ENCODE measurements around the gene XPO5. TPM values are rescaled to one million over a fixed set of nuclear protein-coding genes. Genes with fewer than 3 reads are reported as not detected.
A peak's percentile ranks its signal among the peaks of the same experiment; 100 is the strongest.

The XPO5 gene
- total RNA-seq, 2 experiments from 2014 or later = 58.5 to 74.9 TPM

- Histone ChIP-seq H2AFZ (ENCODE audit: low read length) (no peak overlapping the region), H3K27ac (ENCODE audit: low read depth, low read length, poor library complexity, severe bottlenecking) (no peak overlapping the region), H3K4me1 (ENCODE audit: insufficient read depth, low read length, poor library complexity, severe bottlenecking) (no peaks in the 10 kb centered on the region), H3K36me3 (ENCODE audit: insufficient read depth, low read length) (peaks cover 90% of the 10 kb centered on the region), H4K20me1 (ENCODE audit: insufficient read depth, low read length) (no peaks in the 10 kb centered on the region), H3K4me3 (ENCODE audit: low read depth, low read length, poor library complexity, severe bottlenecking) (no peak overlapping the region), H3K9me2 (ENCODE audit: insufficient read depth, low read length) (no peaks in the 10 kb centered on the region), H3K9me3 (ENCODE audit: low read length) (no peaks in the 10 kb centered on the region), H3K4me2 (ENCODE audit: low read length) (no peak overlapping the region), H3K79me2 (ENCODE audit: insufficient read depth, low read depth, low read length) (no peaks in the 10 kb centered on the region)
- CTCF ChIA-PET (ENCODE audit: unreplicated experiment) = no interaction called here
- intact Hi-C loops (cut with micrococcal nuclease; ENCODE audit: unreplicated experiment) = no loop called here
- DNase-seq (ENCODE audit: low spot score) = no peak
- TF ChIP-seq EZH2phosphoT487 (IDR thresholded peaks at IDR 0.05; ENCODE audit: borderline replicate concordance, low read depth, low read length) = no peak
- TF ChIP-seq CTCF (conservative IDR thresholded peaks at IDR 0.05; ENCODE audit: low read length) = no peak
- no TSS peak for BruUV-seq (replicated peaks)
- POLR2A ChIA-PET = interaction anchor here (0.6 to 1.5 kb wide), 3 partner anchors 12 to 72 kb away, joined by 3 to 7 read pairs (median 3); partner anchors contain the start of gene GTPBP2
These were observed 41.1 kb upstream of the XPO5 start for GRCh38 chr6:43616725-43617472.

GRCh38 chr6:43614396-43614730 is 38.5 kb upstream of the XPO5 start:
- no peak for DNase-seq (ENCODE audit: low spot score)
- Histone ChIP-seq H3K9me3 (ENCODE audit: low read length) (no peaks in the 10 kb centered on the region), H3K4me1 (ENCODE audit: insufficient read depth, low read length, poor library complexity, severe bottlenecking) (no peaks in the 10 kb centered on the region), H2AFZ (ENCODE audit: low read length) (no peak overlapping the region), H3K36me3 (ENCODE audit: insufficient read depth, low read length) (peaks cover 91% of the 10 kb centered on the region), H3K4me2 (ENCODE audit: low read length) (no peak overlapping the region), H4K20me1 (ENCODE audit: insufficient read depth, low read length) (no peaks in the 10 kb centered on the region), H3K27ac (ENCODE audit: low read depth, low read length, poor library complexity, severe bottlenecking) (no peak overlapping the region), H3K79me2 (ENCODE audit: insufficient read depth, low read depth, low read length) (no peaks in the 10 kb centered on the region), H3K9me2 (ENCODE audit: insufficient read depth, low read length) (no peaks in the 10 kb centered on the region), H3K4me3 (ENCODE audit: low read depth, low read length, poor library complexity, severe bottlenecking) (no peak overlapping the region)
- no TSS peak for BruUV-seq (replicated peaks)
- ChIA-PET POLR2A (interaction anchor here (1.3 kb wide), 1 partner anchor 16 kb away, joined by 5 read pairs; no protein-coding TSS in a partner anchor), CTCF (ENCODE audit: unreplicated experiment) (no interaction called here)
- TF ChIP-seq EZH2phosphoT487 (IDR thresholded peaks at IDR 0.05; ENCODE audit: borderline replicate concordance, low read depth, low read length) (no peak), CTCF (conservative IDR thresholded peaks at IDR 0.05; ENCODE audit: low read length) (no peak)
- intact Hi-C loops (cut with micrococcal nuclease; ENCODE audit: unreplicated experiment) = no loop called here

GRCh38 chr6:43613721-43614395 is 38.0 kb upstream of the XPO5 start:
- Histone ChIP-seq H3K36me3 (ENCODE audit: insufficient read depth, low read length) (peaks cover 91% of the 10 kb centered on the region), H3K9me3 (ENCODE audit: low read length) (no peaks in the 10 kb centered on the region), H3K9me2 (ENCODE audit: insufficient read depth, low read length) (no peaks in the 10 kb centered on the region), H2AFZ (ENCODE audit: low read length) (no peak overlapping the region), H3K4me1 (ENCODE audit: insufficient read depth, low read length, poor library complexity, severe bottlenecking) (peaks cover 3% of the 10 kb centered on the region), H4K20me1 (ENCODE audit: insufficient read depth, low read length) (no peaks in the 10 kb centered on the region), H3K79me2 (ENCODE audit: insufficient read depth, low read depth, low read length) (no peaks in the 10 kb centered on the region), H3K4me2 (ENCODE audit: low read length) (no peak overlapping the region), H3K4me3 (ENCODE audit: low read depth, low read length, poor library complexity, severe bottlenecking) (no peak overlapping the region), H3K27ac (ENCODE audit: low read depth, low read length, poor library complexity, severe bottlenecking) (no peak overlapping the region)
- CTCF ChIA-PET (ENCODE audit: unreplicated experiment) = no interaction called here
- no peak for TF ChIP-seq CTCF (conservative IDR thresholded peaks at IDR 0.05; ENCODE audit: low read length)
- TF ChIP-seq EZH2phosphoT487 (IDR thresholded peaks at IDR 0.05; ENCODE audit: borderline replicate concordance, low read depth, low read length) = no peak
- POLR2A ChIA-PET = interaction anchor here (0.8 to 1.3 kb wide), 2 partner anchors 9 to 16 kb away, joined by 5 to 6 read pairs; no protein-coding TSS in a partner anchor
- BruUV-seq (replicated peaks) = TSS peak; percentile 51
- no peak for DNase-seq (ENCODE audit: low spot score)
- intact Hi-C loops (cut with micrococcal nuclease; ENCODE audit: unreplicated experiment) = no loop called here

Data from OCI-LY7 (cell line).